Measurements from ENCODE around the gene KBTBD12. TPM values are rescaled to one million over a fixed set of nuclear protein-coding genes. Genes with fewer than 3 reads are reported as not detected.

KBTBD12 gene
- total and polyA plus RNA-seq, 4 donors, result 0.02 to 0.89 (median 0.08) TPM; not detected in 1

DNA sequence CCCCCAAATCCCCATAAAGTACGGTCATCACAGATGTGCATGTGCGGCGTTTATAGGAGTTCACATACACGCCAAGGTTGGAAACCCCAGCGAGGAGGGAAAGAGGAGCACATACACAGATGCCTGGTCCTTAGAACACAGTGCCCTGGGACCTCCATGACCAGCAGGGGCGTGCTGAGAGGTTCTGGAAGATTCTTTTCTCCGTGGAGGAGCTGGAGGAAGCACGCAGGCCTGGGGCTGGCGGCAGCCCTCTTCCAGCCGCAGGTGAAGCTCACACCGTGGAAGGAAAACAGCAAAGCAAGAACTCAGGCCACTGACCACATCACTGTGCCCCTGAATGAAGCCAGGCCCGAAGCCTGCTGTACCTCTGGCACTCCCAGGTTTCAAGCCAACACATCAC lies 76.2 kb downstream of the KBTBD12 start (continued):
- TF ChIP-seq, protein P1, sequence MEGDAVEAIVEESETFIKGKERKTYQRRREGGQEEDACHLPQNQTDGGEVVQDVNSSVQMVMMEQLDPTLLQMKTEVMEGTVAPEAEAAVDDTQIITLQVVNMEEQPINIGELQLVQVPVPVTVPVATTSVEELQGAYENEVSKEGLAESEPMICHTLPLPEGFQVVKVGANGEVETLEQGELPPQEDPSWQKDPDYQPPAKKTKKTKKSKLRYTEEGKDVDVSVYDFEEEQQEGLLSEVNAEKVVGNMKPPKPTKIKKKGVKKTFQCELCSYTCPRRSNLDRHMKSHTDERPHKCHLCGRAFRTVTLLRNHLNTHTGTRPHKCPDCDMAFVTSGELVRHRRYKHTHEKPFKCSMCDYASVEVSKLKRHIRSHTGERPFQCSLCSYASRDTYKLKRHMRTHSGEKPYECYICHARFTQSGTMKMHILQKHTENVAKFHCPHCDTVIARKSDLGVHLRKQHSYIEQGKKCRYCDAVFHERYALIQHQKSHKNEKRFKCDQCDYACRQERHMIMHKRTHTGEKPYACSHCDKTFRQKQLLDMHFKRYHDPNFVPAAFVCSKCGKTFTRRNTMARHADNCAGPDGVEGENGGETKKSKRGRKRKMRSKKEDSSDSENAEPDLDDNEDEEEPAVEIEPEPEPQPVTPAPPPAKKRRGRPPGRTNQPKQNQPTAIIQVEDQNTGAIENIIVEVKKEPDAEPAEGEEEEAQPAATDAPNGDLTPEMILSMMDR (IDR thresholded peaks at IDR 0.05; ENCODE audit: low read depth, low read length, missing input control), result no peak
- TF ChIP-seq NR2F2 (IDR thresholded peaks at IDR 0.05) (no peak), GABPA (IDR thresholded peaks at IDR 0.05 in 1 of 2, conservative IDR thresholded peaks at IDR 0.05 in 1 of 2) (no peak)

DNA sequence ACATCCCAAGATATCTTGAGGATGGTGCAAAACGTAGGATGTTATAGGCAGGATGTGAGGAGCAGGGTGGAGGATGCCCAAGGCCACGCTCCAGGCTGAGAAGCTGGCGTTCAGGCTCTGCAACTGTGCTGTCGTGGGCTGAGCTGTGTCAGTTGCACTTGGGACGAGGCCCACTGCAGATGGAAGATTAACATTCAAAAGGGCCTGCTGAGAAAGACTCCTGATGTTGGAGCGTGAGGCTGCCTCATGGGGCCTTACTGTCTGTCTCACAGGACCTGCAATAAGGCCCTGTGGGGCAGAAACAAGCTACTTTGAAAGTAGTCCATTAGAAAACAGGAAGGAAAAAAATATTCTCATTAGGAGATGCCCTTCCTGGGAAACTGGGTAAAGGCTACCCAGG lies 76.6 kb downstream of the KBTBD12 start:
- H3K27me3 ChIP-seq (ENCODE audit: control insufficient read depth in 4 of 4, insufficient read depth in 4 of 4, low read length in 3 of 4), result no peaks in the 10 kb centered on the region
- H3K4me3 ChIP-seq (ENCODE audit: low read depth in 1 of 3, low read length in 3 of 3), result no peak overlapping the region
- no peak overlapping the region for H3K9ac ChIP-seq (ENCODE audit: low read depth in 1 of 2, low read length in 2 of 2)
- H3K9me3 ChIP-seq (ENCODE audit: control insufficient read depth in 4 of 4, low read length in 3 of 4), result no peaks in the 10 kb centered on the region
- peaks cover 2 to 16% (median 9%) of the 10 kb centered on the region in 4 donors for H3K4me1 ChIP-seq (ENCODE audit: control insufficient read depth in 4 of 4, insufficient read depth in 4 of 4, low read length in 3 of 4)
- WGBS, result 89% methylated on average over 6 of the region's 6 CpGs
- TF ChIP-seq FOXA1 (IDR thresholded peaks at IDR 0.05) (no peak), FOXA2 (IDR thresholded peaks at IDR 0.05) (no peak), HNF4G (IDR thresholded peaks at IDR 0.05) (no peak), TAF1 (conservative IDR thresholded peaks at IDR 0.05) (no peak), JUND (IDR thresholded peaks at IDR 0.05) (no peak), YY1 (IDR thresholded peaks at IDR 0.05) (no peak)
- TF ChIP-seq, protein P1 (IDR thresholded peaks at IDR 0.05; ENCODE audit: low read depth, low read length, missing input control), result no peak
- no peak for DNase-seq (ENCODE audit: low spot score)
- H3K36me3 ChIP-seq (ENCODE audit: control insufficient read depth in 4 of 4, insufficient read depth in 3 of 4, low read depth in 1 of 4, low read length in 3 of 4), result no peaks in the 10 kb centered on the region
- H3K27ac ChIP-seq (ENCODE audit: low read depth in 1 of 2, low read length in 2 of 2), result no peak overlapping the region

DNA sequence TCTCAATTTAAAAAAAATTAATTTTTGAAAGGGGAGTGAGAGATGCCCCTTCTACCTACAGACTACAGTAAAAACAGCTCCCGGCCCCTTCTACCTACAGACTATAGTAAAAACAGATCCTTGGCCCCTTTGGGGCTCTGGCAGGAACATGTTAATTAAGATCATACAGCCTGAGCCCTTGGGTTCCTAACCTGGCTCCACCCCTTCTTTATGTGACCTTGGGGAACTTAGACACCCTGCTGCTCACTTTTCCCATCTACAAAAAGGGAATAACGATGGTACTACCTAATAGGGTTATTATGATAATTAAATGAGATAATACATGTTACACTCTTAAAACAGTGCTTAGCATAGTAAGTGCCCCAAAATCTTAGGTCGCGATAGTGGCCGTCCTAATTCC lies 77.1 kb downstream of the KBTBD12 start:
- no peak for TF ChIP-seq HNF4G (IDR thresholded peaks at IDR 0.05)
- no peak for TF ChIP-seq TAF1 (conservative IDR thresholded peaks at IDR 0.05)
- TF ChIP-seq, protein P2, sequence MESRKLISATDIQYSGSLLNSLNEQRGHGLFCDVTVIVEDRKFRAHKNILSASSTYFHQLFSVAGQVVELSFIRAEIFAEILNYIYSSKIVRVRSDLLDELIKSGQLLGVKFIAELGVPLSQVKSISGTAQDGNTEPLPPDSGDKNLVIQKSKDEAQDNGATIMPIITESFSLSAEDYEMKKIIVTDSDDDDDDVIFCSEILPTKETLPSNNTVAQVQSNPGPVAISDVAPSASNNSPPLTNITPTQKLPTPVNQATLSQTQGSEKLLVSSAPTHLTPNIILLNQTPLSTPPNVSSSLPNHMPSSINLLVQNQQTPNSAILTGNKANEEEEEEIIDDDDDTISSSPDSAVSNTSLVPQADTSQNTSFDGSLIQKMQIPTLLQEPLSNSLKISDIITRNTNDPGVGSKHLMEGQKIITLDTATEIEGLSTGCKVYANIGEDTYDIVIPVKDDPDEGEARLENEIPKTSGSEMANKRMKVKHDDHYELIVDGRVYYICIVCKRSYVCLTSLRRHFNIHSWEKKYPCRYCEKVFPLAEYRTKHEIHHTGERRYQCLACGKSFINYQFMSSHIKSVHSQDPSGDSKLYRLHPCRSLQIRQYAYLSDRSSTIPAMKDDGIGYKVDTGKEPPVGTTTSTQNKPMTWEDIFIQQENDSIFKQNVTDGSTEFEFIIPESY (IDR thresholded peaks at IDR 0.05), result no peak
- TF ChIP-seq RXRA (IDR thresholded peaks at IDR 0.05), result no peak
- TF ChIP-seq FOXA1 (IDR thresholded peaks at IDR 0.05), result no peak
- TF ChIP-seq, protein P3, sequence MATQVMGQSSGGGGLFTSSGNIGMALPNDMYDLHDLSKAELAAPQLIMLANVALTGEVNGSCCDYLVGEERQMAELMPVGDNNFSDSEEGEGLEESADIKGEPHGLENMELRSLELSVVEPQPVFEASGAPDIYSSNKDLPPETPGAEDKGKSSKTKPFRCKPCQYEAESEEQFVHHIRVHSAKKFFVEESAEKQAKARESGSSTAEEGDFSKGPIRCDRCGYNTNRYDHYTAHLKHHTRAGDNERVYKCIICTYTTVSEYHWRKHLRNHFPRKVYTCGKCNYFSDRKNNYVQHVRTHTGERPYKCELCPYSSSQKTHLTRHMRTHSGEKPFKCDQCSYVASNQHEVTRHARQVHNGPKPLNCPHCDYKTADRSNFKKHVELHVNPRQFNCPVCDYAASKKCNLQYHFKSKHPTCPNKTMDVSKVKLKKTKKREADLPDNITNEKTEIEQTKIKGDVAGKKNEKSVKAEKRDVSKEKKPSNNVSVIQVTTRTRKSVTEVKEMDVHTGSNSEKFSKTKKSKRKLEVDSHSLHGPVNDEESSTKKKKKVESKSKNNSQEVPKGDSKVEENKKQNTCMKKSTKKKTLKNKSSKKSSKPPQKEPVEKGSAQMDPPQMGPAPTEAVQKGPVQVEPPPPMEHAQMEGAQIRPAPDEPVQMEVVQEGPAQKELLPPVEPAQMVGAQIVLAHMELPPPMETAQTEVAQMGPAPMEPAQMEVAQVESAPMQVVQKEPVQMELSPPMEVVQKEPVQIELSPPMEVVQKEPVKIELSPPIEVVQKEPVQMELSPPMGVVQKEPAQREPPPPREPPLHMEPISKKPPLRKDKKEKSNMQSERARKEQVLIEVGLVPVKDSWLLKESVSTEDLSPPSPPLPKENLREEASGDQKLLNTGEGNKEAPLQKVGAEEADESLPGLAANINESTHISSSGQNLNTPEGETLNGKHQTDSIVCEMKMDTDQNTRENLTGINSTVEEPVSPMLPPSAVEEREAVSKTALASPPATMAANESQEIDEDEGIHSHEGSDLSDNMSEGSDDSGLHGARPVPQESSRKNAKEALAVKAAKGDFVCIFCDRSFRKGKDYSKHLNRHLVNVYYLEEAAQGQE (IDR thresholded peaks at IDR 0.05), result no peak
- TF ChIP-seq, protein P1 (IDR thresholded peaks at IDR 0.05; ENCODE audit: low read depth, low read length, missing input control), result no peak
- TF ChIP-seq, protein P4, sequence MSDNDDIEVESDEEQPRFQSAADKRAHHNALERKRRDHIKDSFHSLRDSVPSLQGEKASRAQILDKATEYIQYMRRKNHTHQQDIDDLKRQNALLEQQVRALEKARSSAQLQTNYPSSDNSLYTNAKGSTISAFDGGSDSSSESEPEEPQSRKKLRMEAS (IDR thresholded peaks at IDR 0.05), result no peak
- H3K27me3 ChIP-seq (ENCODE audit: control insufficient read depth in 4 of 4, insufficient read depth in 4 of 4, low read length in 3 of 4), result no peaks in the 10 kb centered on the region
- H3K9ac ChIP-seq (ENCODE audit: low read depth in 1 of 2, low read length in 2 of 2), result no peak overlapping the region
- H3K36me3 ChIP-seq (ENCODE audit: control insufficient read depth in 4 of 4, insufficient read depth in 3 of 4, low read depth in 1 of 4, low read length in 3 of 4), result no peaks in the 10 kb centered on the region
- H3K27ac ChIP-seq (ENCODE audit: low read depth in 1 of 2, low read length in 2 of 2), result no peak overlapping the region
- H3K9me3 ChIP-seq (ENCODE audit: control insufficient read depth in 4 of 4, low read length in 3 of 4), result no peaks in the 10 kb centered on the region
- H3K4me3 ChIP-seq (ENCODE audit: low read depth in 1 of 3, low read length in 3 of 3), result no peak overlapping the region
- peaks cover 2 to 12% (median 5%) of the 10 kb centered on the region in 4 donors for H3K4me1 ChIP-seq (ENCODE audit: control insufficient read depth in 4 of 4, insufficient read depth in 4 of 4, low read length in 3 of 4)
- DNase-seq (ENCODE audit: low spot score), result no peak
- WGBS, result 93% methylated on average over 5 of the region's 5 CpGs

Measured in liver (tissue), 9 donors.